H9 (cell line): ENCODE measurements around the gene DSN1. TPM values are rescaled to one million over a fixed set of nuclear protein-coding genes. Genes with fewer than 3 reads are reported as not detected.
A peak's percentile ranks its signal among the peaks of the same experiment; 100 is the strongest.

Experiments used
- DNase-seq: peaks from one replicate; pipeline ENCODE4 v3.0.0-alpha.2; 2017
- H2AFZ ChIP-seq: one replicate; pipeline ENCODE4 v1.6.1; 2013; ENCODE audit warnings: mild to moderate bottlenecking, low read length, control low read depth, moderate library complexity
- H2AK5ac ChIP-seq: 2 replicates; pipeline ENCODE4 v1.6.1; 2013; ENCODE audit warnings: low read length, control low read depth, mixed read lengths; ENCODE audit not compliant: insufficient read length
- H2BK120ac ChIP-seq: one replicate; pipeline ENCODE4 v1.6.1; 2013; ENCODE audit warnings: low read depth, mild to moderate bottlenecking, low read length, control low read depth, inconsistent platforms; ENCODE audit not compliant: poor library complexity, severe bottlenecking
- H2BK12ac ChIP-seq: 2 replicates; pipeline ENCODE4 v1.6.1; 2013; ENCODE audit warnings: low read length, control low read depth, mixed read lengths, low read depth; ENCODE audit not compliant: insufficient read length
- H2BK15ac ChIP-seq: 2 replicates; pipeline ENCODE4 v1.6.1; 2013; ENCODE audit warnings: low read depth, low read length, control low read depth
- H2BK20ac ChIP-seq: one replicate; pipeline ENCODE4 v1.6.1; 2013; ENCODE audit warnings: low read depth, mild to moderate bottlenecking, low read length, control low read depth, inconsistent platforms; ENCODE audit not compliant: poor library complexity, severe bottlenecking
- H2BK5ac ChIP-seq: 2 replicates; pipeline ENCODE4 v1.6.1; 2013; ENCODE audit warnings: low read length, control low read depth, mixed read lengths; ENCODE audit not compliant: insufficient read length
- H3K14ac ChIP-seq: 2 replicates; pipeline ENCODE4 v1.6.1; 2013; ENCODE audit warnings: low read length, control low read depth; ENCODE audit not compliant: insufficient read depth
- H3K18ac ChIP-seq: 2 replicates; pipeline ENCODE4 v1.6.1; 2013; ENCODE audit warnings: low read depth, mild to moderate bottlenecking, mixed read lengths, low read length, control low read depth; ENCODE audit not compliant: insufficient read length
- H3K23ac ChIP-seq: 2 replicates; pipeline ENCODE4 v1.6.1; 2013; ENCODE audit warnings: low read length, control low read depth, mixed read lengths, low read depth; ENCODE audit not compliant: insufficient read length
- H3K23me2 ChIP-seq: 2 replicates; pipeline ENCODE4 v1.6.1; 2013; ENCODE audit warnings: low read depth, mild to moderate bottlenecking, mixed read lengths, low read length, control low read depth; ENCODE audit not compliant: insufficient read length, poor library complexity, severe bottlenecking
- H3K27ac ChIP-seq: 2 replicates; pipeline ENCODE4 v1.5.1; 2013; ENCODE audit warnings: low read length, control low read depth, mixed read lengths, low read depth; ENCODE audit not compliant: insufficient read length
- H3K27me3 ChIP-seq: 2 replicates; pipeline ENCODE4 v1.6.1; 2013; ENCODE audit warnings: low read length, control low read depth, inconsistent platforms; ENCODE audit not compliant: insufficient read depth
- H3K4ac ChIP-seq: 2 replicates; pipeline ENCODE4 v1.6.1; 2013; ENCODE audit warnings: low read depth, mild to moderate bottlenecking, control low read depth, inconsistent platforms, low read length, moderate library complexity
- H3K4me1 ChIP-seq: 2 replicates; pipeline ENCODE4 v1.6.1; 2013; ENCODE audit warnings: low read length, control low read depth, inconsistent platforms; ENCODE audit not compliant: insufficient read depth
- H3K4me2 ChIP-seq: 2 replicates; pipeline ENCODE4 v1.6.1; 2013; ENCODE audit warnings: low read length, control low read depth, mixed read lengths; ENCODE audit not compliant: insufficient read length, insufficient read depth
- H3K56ac ChIP-seq: 2 replicates; pipeline ENCODE4 v1.6.1; 2013; ENCODE audit warnings: low read depth, mild to moderate bottlenecking, mixed read lengths, low read length, control low read depth; ENCODE audit not compliant: insufficient read length
- H3K79me1 ChIP-seq: 2 replicates; pipeline ENCODE4 v1.6.1; 2013; ENCODE audit warnings: low read depth, mild to moderate bottlenecking, moderate library complexity, low read length, control low read depth, inconsistent platforms; ENCODE audit not compliant: insufficient read depth, poor library complexity, severe bottlenecking
- H3K79me2 ChIP-seq: 2 replicates; pipeline ENCODE4 v1.6.1; 2013; ENCODE audit warnings: low read length, control low read depth, inconsistent platforms; ENCODE audit not compliant: insufficient read depth
- H3K9ac ChIP-seq: 2 replicates; pipeline ENCODE4 v1.6.1; 2013; ENCODE audit warnings: low read length, control low read depth, mixed read lengths; ENCODE audit not compliant: insufficient read length; ENCODE audit errors: extremely low read depth
- H3K9me3 ChIP-seq: one replicate; pipeline ENCODE4 v1.6.1; 2013; ENCODE audit warnings: low read depth, low read length, inconsistent platforms; ENCODE audit not compliant: control insufficient read depth
- H3T11ph ChIP-seq: one replicate; pipeline ENCODE4 v1.6.1; 2013; ENCODE audit warnings: mild to moderate bottlenecking, low read length, control low read depth, inconsistent platforms
- H4K20me1 ChIP-seq: one replicate; pipeline ENCODE4 v1.6.1; 2013; ENCODE audit not compliant: control insufficient read depth, insufficient read length, insufficient read depth
- H4K5ac ChIP-seq: 2 replicates; pipeline ENCODE4 v1.6.1; 2013; ENCODE audit warnings: low read depth, mild to moderate bottlenecking, mixed read lengths, low read length, control low read depth; ENCODE audit not compliant: insufficient read length
- H4K8ac ChIP-seq: replicated peaks from 2 replicates; pipeline ENCODE4 v1.6.1; 2013; ENCODE audit warnings: low read length, control low read depth, mixed read lengths, low read depth; ENCODE audit not compliant: insufficient read length
- H4K91ac ChIP-seq: 2 replicates; pipeline ENCODE4 v1.6.1; 2013; ENCODE audit warnings: low read depth, mild to moderate bottlenecking, moderate library complexity, mixed read lengths, low read length, control low read depth; ENCODE audit not compliant: insufficient read length
- H3K27ac Mint-ChIP-seq, 3 experiments: 2 replicates in 2 of 3; 3 replicates in 1 of 3; pipeline ENCODE4 v1.8.0; 2020 to 2021; ENCODE audit warnings: mixed read lengths in 3 of 3, mild to moderate bottlenecking in 1 of 3, moderate library complexity in 1 of 3
- H3K27me3 Mint-ChIP-seq: 2 replicates; pipeline ENCODE4 v1.8.0; 2021; ENCODE audit warnings: low read depth, mild to moderate bottlenecking, moderate library complexity, mixed read lengths
- H3K36me3 Mint-ChIP-seq, 3 experiments: 2 replicates in 2 of 3; 3 replicates in 1 of 3; pipeline ENCODE4 v1.8.0; 2020 to 2021; ENCODE audit warnings: low read depth in 3 of 3, mixed read lengths in 3 of 3; ENCODE audit not compliant: insufficient read depth in 1 of 3
- H3K4me1 Mint-ChIP-seq, 2 experiments: 2 replicates each; pipeline ENCODE4 v1.8.0; 2020; ENCODE audit warnings: mixed read lengths in 2 of 2
- H3K4me3 Mint-ChIP-seq, 2 experiments: 2 replicates in 1 of 2; 3 replicates in 1 of 2; pipeline ENCODE4 v1.8.0; 2020 to 2021; ENCODE audit warnings: mild to moderate bottlenecking in 2 of 2, mixed read lengths in 2 of 2, moderate library complexity in 1 of 2
- H3K9me3 Mint-ChIP-seq, 2 experiments: 2 replicates in 1 of 2; 3 replicates in 1 of 2; pipeline ENCODE4 v1.8.0; 2020; ENCODE audit warnings: mild to moderate bottlenecking in 2 of 2, mixed read lengths in 2 of 2, moderate library complexity in 1 of 2
- CTCF ChIP-seq: fragments of 200-600 bp; sonication (generic); conservative IDR thresholded peaks from 3 replicates; pipeline ENCODE4 v1.8.0; 2021; ENCODE audit warnings: antibody characterized with exemption, mild to moderate bottlenecking
- WGBS: extraction: QIAGEN DNeasy Blood & Tissue Kit; methylation state at CpG from one replicate; pipeline ENCODE4 v1.1.7; 2013; ENCODE audit warnings: missing lambda C conversion rate, low lambda C conversion rate, mixed read lengths; ENCODE audit not compliant: insufficient read length; ENCODE audit errors: extremely low coverage; 5-methylcytosine and 5-hydroxymethylcytosine counted together
- total RNA-seq: library from RNA; stranded (reverse); gene quantifications from 2 replicates; pipeline ENCODE4 v1.2.1, GENCODE V29; 2021

The DSN1 gene
- total RNA-seq, 1 experiment from 2014 or later = 22.8 TPM

- WGBS = no CpG with 5 or more reads among the region's 3 CpGs
- no peak for TF ChIP-seq CTCF
- Histone ChIP-seq H2BK20ac (no peak overlapping the region), H2BK12ac (no peak overlapping the region), H3K79me1 (no peaks in the 10 kb centered on the region), H3K56ac (no peak overlapping the region), H4K8ac (no peak overlapping the region), H3T11ph (no peak overlapping the region), H3K14ac (no peak overlapping the region), H2BK120ac (no peak overlapping the region), H2BK5ac (no peak overlapping the region), H2AK5ac (no peak overlapping the region), H3K23me2 (peaks cover 11% of the 10 kb centered on the region), H3K4ac (no peak overlapping the region), H3K9ac (no peak overlapping the region), H2AFZ (no peak overlapping the region), H3K27me3 (no peaks in the 10 kb centered on the region), H3K27ac (no peak overlapping the region), H4K20me1 (peaks cover 2% of the 10 kb centered on the region), H3K4me1 (no peaks in the 10 kb centered on the region; the same call in 1 of the 2 replicates), H3K79me2 (no peaks in the 10 kb centered on the region), H3K18ac (no peak overlapping the region), H3K4me2 (no peak overlapping the region), H4K5ac (no peak overlapping the region), H4K91ac (no peak overlapping the region), H2BK15ac (no peak overlapping the region), H3K23ac (no peak overlapping the region), H3K9me3 (no peaks in the 10 kb centered on the region)
- peaks cover 1% of the 10 kb centered on the region for H3K27me3 Mint-ChIP-seq
- peak overlapping the region in 1 of 3 experiments; percentile 43; a peak in 2 of 7 replicates for H3K27ac Mint-ChIP-seq
- H3K36me3 Mint-ChIP-seq = peaks cover 0 to under 1% (median 0%) of the 10 kb centered on the region in 3 experiments; a peak in 3 of 7 replicates
- DNase-seq = no peak
- H3K4me3 Mint-ChIP-seq = no peak overlapping the region
- peaks cover 40 to 45% of the 10 kb centered on the region in 2 experiments for H3K4me1 Mint-ChIP-seq
- H3K9me3 Mint-ChIP-seq = peaks cover 0 to 1% of the 10 kb centered on the region in 2 experiments; a peak in 2 of 5 replicates
Observed at GRCh38 chr20:36777576-36777975, 4.0 kb upstream of the DSN1 start.
